ENCODE measurements around the gene DHRS7B.
A peak's percentile ranks its signal among the peaks of the same experiment; 100 is the strongest.
"Not testable (repeated sequence)": the region's sequence is repeated elsewhere in the genome, so short reads cannot be mapped to it uniquely, and the experiment has no call there.

The DHRS7B gene

GRCh38 chr17:21126645-21127508 lies at the start of gene DHRS7B:
Gene DHRS7B (plus strand): TSS chr17:21126964. CDS start chr17:21126972, 8 bp downstream.
- H3K36me3 Mint-ChIP-seq: peaks cover under 1% of the 10 kb centered on the region
- no peaks in the 10 kb centered on the region for H3K27me3 Mint-ChIP-seq
- peak within 1 kb of the TSS; percentile 95 for H3K27ac Mint-ChIP-seq
- H3K4me3 Mint-ChIP-seq: peak within 1 kb of the TSS; percentile 94
- H3K9me3 Mint-ChIP-seq (ENCODE audit: low read depth): no peaks in the 10 kb centered on the region
- H3K4me1 Mint-ChIP-seq (ENCODE audit: low read depth): peaks cover 37% of the 10 kb centered on the region

GRCh38 chr17:21077281-21077680 lies 49.5 kb upstream of the DHRS7B start:
- no peaks in the 10 kb centered on the region for H3K36me3 Mint-ChIP-seq
- no peak overlapping the region for H3K27ac Mint-ChIP-seq
- no peak overlapping the region for H3K4me3 Mint-ChIP-seq
- no peaks in the 10 kb centered on the region for H3K9me3 Mint-ChIP-seq (ENCODE audit: low read depth)
- H3K4me1 Mint-ChIP-seq (ENCODE audit: low read depth): no peaks in the 10 kb centered on the region
- H3K27me3 Mint-ChIP-seq: no peaks in the 10 kb centered on the region

- Mint-ChIP-seq H3K36me3 (no peaks in the 10 kb centered on the region), H3K27ac (no peak overlapping the region)
Observed at GRCh38 chr17:21078016-21078780, 48.6 kb upstream of the DHRS7B start.

GRCh38 chr17:21079196-21079595 lies 47.6 kb upstream of the DHRS7B start:
- H3K4me1 Mint-ChIP-seq (ENCODE audit: low read depth): no peaks in the 10 kb centered on the region
- no peak overlapping the region for H3K27ac Mint-ChIP-seq
- no peaks in the 10 kb centered on the region for H3K27me3 Mint-ChIP-seq
- H3K4me3 Mint-ChIP-seq: no peak overlapping the region
- no peaks in the 10 kb centered on the region for H3K9me3 Mint-ChIP-seq (ENCODE audit: low read depth)
- no peaks in the 10 kb centered on the region for H3K36me3 Mint-ChIP-seq

More at GRCh38 chr17:21078016-21078780, 48.6 kb upstream of the DHRS7B start:
- Mint-ChIP-seq H3K27me3 (no peaks in the 10 kb centered on the region), H3K4me1 (ENCODE audit: low read depth) (no peaks in the 10 kb centered on the region), H3K9me3 (ENCODE audit: low read depth) (no peaks in the 10 kb centered on the region), H3K4me3 (no peak overlapping the region)

GRCh38 chr17:21082001-21082436 lies 44.7 kb upstream of the DHRS7B start:
- H3K4me3 Mint-ChIP-seq: no peak overlapping the region
- no peak overlapping the region for H3K27ac Mint-ChIP-seq
- no peaks in the 10 kb centered on the region for H3K27me3 Mint-ChIP-seq
- no peaks in the 10 kb centered on the region for H3K36me3 Mint-ChIP-seq
- no peaks in the 10 kb centered on the region for H3K4me1 Mint-ChIP-seq (ENCODE audit: low read depth)
- no peaks in the 10 kb centered on the region for H3K9me3 Mint-ChIP-seq (ENCODE audit: low read depth)

- not testable (repeated sequence) for H3K4me3 Mint-ChIP-seq; H3K27me3 Mint-ChIP-seq; H3K9me3 Mint-ChIP-seq (ENCODE audit: low read depth); H3K4me1 Mint-ChIP-seq (ENCODE audit: low read depth); H3K27ac Mint-ChIP-seq; H3K36me3 Mint-ChIP-seq
Observed at GRCh38 chr17:21085280-21085679, 41.5 kb upstream of the DHRS7B start.

GRCh38 chr17:21085707-21086106 lies 41.1 kb upstream of the DHRS7B start:
- Mint-ChIP-seq H3K36me3 (no peaks in the 10 kb centered on the region), H3K27ac (no peak overlapping the region), H3K4me3 (no peak overlapping the region), H3K9me3 (ENCODE audit: low read depth) (no peaks in the 10 kb centered on the region), H3K4me1 (ENCODE audit: low read depth) (no peaks in the 10 kb centered on the region), H3K27me3 (no peaks in the 10 kb centered on the region)

- H3K36me3 Mint-ChIP-seq: no peaks in the 10 kb centered on the region
- H3K4me3 Mint-ChIP-seq: no peak overlapping the region
- H3K9me3 Mint-ChIP-seq (ENCODE audit: low read depth): no peaks in the 10 kb centered on the region
- H3K27me3 Mint-ChIP-seq: no peaks in the 10 kb centered on the region
- no peaks in the 10 kb centered on the region for H3K4me1 Mint-ChIP-seq (ENCODE audit: low read depth)
- no peak overlapping the region for H3K27ac Mint-ChIP-seq
Observed at GRCh38 chr17:21089145-21089544, 37.6 kb upstream of the DHRS7B start.

GRCh38 chr17:21089933-21090901 lies 36.5 kb upstream of the DHRS7B start:
- no peaks in the 10 kb centered on the region for H3K27me3 Mint-ChIP-seq
- H3K4me3 Mint-ChIP-seq: no peak overlapping the region
- no peak overlapping the region for H3K27ac Mint-ChIP-seq
- no peaks in the 10 kb centered on the region for H3K9me3 Mint-ChIP-seq (ENCODE audit: low read depth)
- no peaks in the 10 kb centered on the region for H3K4me1 Mint-ChIP-seq (ENCODE audit: low read depth)
- no peaks in the 10 kb centered on the region for H3K36me3 Mint-ChIP-seq

GRCh38 chr17:21090902-21091618 lies 35.7 kb upstream of the DHRS7B start:
- no peak overlapping the region for H3K27ac Mint-ChIP-seq

GRCh38 chr17:21094298-21094704 lies 32.5 kb upstream of the DHRS7B start:
- H3K4me1 Mint-ChIP-seq (ENCODE audit: low read depth): peaks cover 3% of the 10 kb centered on the region
- no peaks in the 10 kb centered on the region for H3K36me3 Mint-ChIP-seq
- no peak overlapping the region for H3K27ac Mint-ChIP-seq
- no peak overlapping the region for H3K4me3 Mint-ChIP-seq
- no peaks in the 10 kb centered on the region for H3K27me3 Mint-ChIP-seq
- no peaks in the 10 kb centered on the region for H3K9me3 Mint-ChIP-seq (ENCODE audit: low read depth)

More at GRCh38 chr17:21090902-21091618, 35.7 kb upstream of the DHRS7B start:
- no peaks in the 10 kb centered on the region for H3K27me3 Mint-ChIP-seq
- no peaks in the 10 kb centered on the region for H3K9me3 Mint-ChIP-seq (ENCODE audit: low read depth)
- no peaks in the 10 kb centered on the region for H3K36me3 Mint-ChIP-seq
- no peaks in the 10 kb centered on the region for H3K4me1 Mint-ChIP-seq (ENCODE audit: low read depth)
- no peak overlapping the region for H3K4me3 Mint-ChIP-seq

- Mint-ChIP-seq H3K27me3 (no peaks in the 10 kb centered on the region), H3K4me3 (no peak overlapping the region), H3K36me3 (no peaks in the 10 kb centered on the region), H3K9me3 (ENCODE audit: low read depth) (no peaks in the 10 kb centered on the region), H3K4me1 (ENCODE audit: low read depth) (peaks cover 8% of the 10 kb centered on the region), H3K27ac (no peak overlapping the region)
Observed at GRCh38 chr17:21095735-21096134, 31.0 kb upstream of the DHRS7B start.

GRCh38 chr17:21096874-21097273 lies 29.9 kb upstream of the DHRS7B start:
- Mint-ChIP-seq H3K4me3 (no peak overlapping the region), H3K27ac (no peak overlapping the region), H3K9me3 (ENCODE audit: low read depth) (no peaks in the 10 kb centered on the region), H3K27me3 (no peaks in the 10 kb centered on the region), H3K36me3 (no peaks in the 10 kb centered on the region), H3K4me1 (ENCODE audit: low read depth) (peaks cover 8% of the 10 kb centered on the region)
